NCI-H128 (cell line): ENCODE results near the gene PCDHGA3.
"Not testable (repeated sequence)": the region's sequence is repeated elsewhere in the genome, so short reads cannot be mapped to it uniquely, and the experiment has no call there.

Source experiments
- DNase-seq: peaks from one replicate; lab custom pipeline; 2025; ENCODE audit not compliant: unreplicated experiment; lab: John Stamatoyannopoulos, UW

Gene PCDHGA3

GRCh38 chr5:141343242-141343952 lies at the start of gene PCDHGA3:
Gene PCDHGA3 (plus strand): TSS chr5:141343829. CDS start chr5:141344034, 205 bp downstream.
- DNase-seq = no peak

GRCh38 chr5:141298376-141298775 lies 45.3 kb upstream of the PCDHGA3 start:
- no peak for DNase-seq

GRCh38 chr5:141303756-141304155 lies 39.9 kb upstream of the PCDHGA3 start, which contains the start of gene SLC25A2:
Gene SLC25A2 (minus strand): TSS chr5:141304049. CDS start chr5:141303865, 184 bp downstream.
- no peak for DNase-seq

GRCh38 chr5:141306630-141307029 lies 37.0 kb upstream of the PCDHGA3 start:
- no peak for DNase-seq

GRCh38 chr5:141313711-141314110 lies 29.9 kb upstream of the PCDHGA3 start:
- DNase-seq = no peak

- DNase-seq = not testable (repeated sequence)
Observed at GRCh38 chr5:141316963-141317362, 26.7 kb upstream of the PCDHGA3 start.

- DNase-seq = no peak
Observed at GRCh38 chr5:141319202-141319601, 24.4 kb upstream of the PCDHGA3 start.

- no peak for DNase-seq
Observed at GRCh38 chr5:141319699-141320098, 23.9 kb upstream of the PCDHGA3 start.

GRCh38 chr5:141320225-141321169 lies 23.1 kb upstream of the PCDHGA3 start, which contains the start of gene TAF7:
Gene TAF7 (minus strand): TSS chr5:141320784. CDS start chr5:141320044, 740 bp downstream.
- DNase-seq = peak; percentile 80

- DNase-seq = no peak
Observed at GRCh38 chr5:141322261-141322660, 21.4 kb upstream of the PCDHGA3 start.

GRCh38 chr5:141326088-141326854 lies 17.4 kb upstream of the PCDHGA3 start:
- DNase-seq = no peak

- DNase-seq = no peak
Observed at GRCh38 chr5:141328231-141328630, 15.4 kb upstream of the PCDHGA3 start.

GRCh38 chr5:141330299-141331080 lies 13.1 kb upstream of the PCDHGA3 start, which contains the start of gene PCDHGA1:
Gene PCDHGA1 (plus strand): TSS chr5:141330514.
- no peak for DNase-seq

GRCh38 chr5:141332571-141332970 lies 11.1 kb upstream of the PCDHGA3 start:
- DNase-seq = not testable (repeated sequence)

GRCh38 chr5:141338538-141339306 lies 4.9 kb upstream of the PCDHGA3 start, which contains the start of gene PCDHGA2:
Gene PCDHGA2 (plus strand): TSS chr5:141338760.
- no peak for DNase-seq

GRCh38 chr5:141340781-141341354 lies 2.8 kb upstream of the PCDHGA3 start:
- DNase-seq = not testable (repeated sequence)

- DNase-seq = no peak
Observed at GRCh38 chr5:141342773-141343172, 856 bp upstream of the PCDHGA3 start.

- no peak for DNase-seq
Observed at GRCh38 chr5:141343953-141344463, 379 bp downstream of the PCDHGA3 start.

GRCh38 chr5:141345327-141345726 lies 1.7 kb downstream of the PCDHGA3 start:
- DNase-seq = no peak
